Measurements from ENCODE around the gene PHLDA1.

- TF ChIP-seq CTCF (conservative IDR thresholded peaks at IDR 0.05; ENCODE audit: low read depth in 2 of 2) (no peak), POLR2AphosphoS5 (IDR thresholded peaks at IDR 0.05; ENCODE audit: low read depth) (no peak), EZH2 (IDR thresholded peaks at IDR 0.05; ENCODE audit: low read depth, unreplicated experiment) (no peak), ZNF114 (CRISPR knock-in tag; IDR thresholded peaks at IDR 0.05) (no peak)
These were observed 52.9 kb downstream of the PHLDA1 start for GRCh38 chr12:75978677-75979076.
